Pancreas (tissue), 10 donors: ENCODE measurements around the gene MEGF11. TPM values are rescaled to one million over a fixed set of nuclear protein-coding genes. Genes with fewer than 3 reads are reported as not detected.

Source experiments
- ATAC-seq, 4 donors: fragments of 200-7000 bp; cut with Tn5 transposase; one replicate each; pipeline versions ENCODE4 v1.8.0 to v1.9.1; 2020; ENCODE audit warnings: mild to moderate bottlenecking in 4 of 4, moderate library complexity in 4 of 4
- DNase-seq, 6 donors: peaks; one replicate each; pipeline ENCODE4 v3.0.0-alpha.2; 2020
- FAIRE-seq: peaks from 2 replicates; lab custom pipeline; 2012; peaks lifted over from hg19 to GRCh38; lab: Jason Lieb, UNC
- H3K27ac ChIP-seq, 4 donors: fragments of 200-600 bp; sonication (generic); 1 replicate in 3 of 4; 2 replicates in 1 of 4; pipeline versions ENCODE4 v1.5.0 to v1.8.0; 2020
- H3K27me3 ChIP-seq, 4 donors: fragments of 200-600 bp; one replicate each; pipeline ENCODE4 v1.8.0; 2021
- H3K36me3 ChIP-seq, 3 donors: fragments of 200-600 bp; sonication (generic) in 1 of 3; one replicate each; pipeline versions ENCODE4 v1.5.0 to v1.8.0; 2020 to 2021
- H3K4me1 ChIP-seq, 3 donors: fragments of 200-600 bp; one replicate each; pipeline ENCODE4 v1.8.0; 2021
- H3K4me3 ChIP-seq, 4 donors: fragments of 200-600 bp; sonication (generic) in 2 of 4; one replicate each; pipeline versions ENCODE4 v1.5.0 to v1.8.0; 2020 to 2021
- H3K9me3 ChIP-seq, 4 donors: fragments of 200-600 bp; one replicate each; pipeline ENCODE4 v1.8.0; 2021
- WGBS, 2 donors: extraction: QIAGEN DNeasy Blood & Tissue Kit; methylation state at CpG; one replicate each; pipeline ENCODE4 v1.1.7; 2013; 5-methylcytosine and 5-hydroxymethylcytosine counted together
- intact Hi-C, 3 donors: fragments of 100-400 bp; cut with DNase I; formaldehyde crosslinking; loops; one replicate each; pipeline versions ENCODE4 v1.11.1 to v1.14.2; 2022
- polyA plus RNA-seq, 2 donors: library from polyadenylated mRNA; stranded (reverse); fragments of 200-250 nt; gene quantifications; one replicate each; pipeline ENCODE4 v1.2.3, GENCODE V29; 2013
- total RNA-seq, 6 donors: library from RNA; stranded (reverse); fragmentation: NEBNext Ultra II Directional in 4 of 6; extraction: Animal tissue kit (Norgen Biotek cat#: 25700) in 4 of 6; gene quantifications; one replicate each; pipeline versions ENCODE4 v1.2.1 to v1.2.4, GENCODE V29; 2021 to 2023
- TF ChIP-seq, protein P1 (sequence below), 4 donors: fragments of 200-600 bp; sonication (generic) in 3 of 4; IDR thresholded peaks; one replicate each; pipeline versions ENCODE4 v1.5.0 to v1.8.0; 2021; ENCODE audit warnings: antibody characterized with exemption in 4 of 4
- donor health status: healthy with polysubstance abuse.
- donor health status: DM: no; HTN: no; CAD: no; lungs with moderate emphysema.
- donor health status: DM: no; HTN: no; CAD: no.
- donor health status: control.
- donor health status: control.
- donor health status: Bipolar disorder and iron deficiency.
- donor health status: DM: yes; HTN: yes; CAD: no.
- donor health status: DM: no; HTN: no; CAD: no.
- donor health status: DM: no; HTN: no; CAD: no.
- donor health status: DM: yes; HTN: yes; CAD: no.

The MEGF11 gene
- total and polyA plus RNA-seq, 8 donors = 0.19 to 0.87 (median 0.37) TPM

GRCh38 chr15:66014635-66015182 is 238.8 kb downstream of the MEGF11 start:
- Histone ChIP-seq H3K4me1 (no peaks in the 10 kb centered on the region), H3K4me3 (no peak overlapping the region), H3K9me3 (no peaks in the 10 kb centered on the region), H3K27me3 (no peaks in the 10 kb centered on the region), H3K36me3 (no peaks in the 10 kb centered on the region), H3K27ac (no peak overlapping the region)
- DNase-seq = no peak
- intact Hi-C loops = no loop called here
- no peak for ATAC-seq
- WGBS, 2 donors = 79 to 84% methylated on average over 8 of the region's 8 CpGs
- no peak for FAIRE-seq
- TF ChIP-seq, protein P1, sequence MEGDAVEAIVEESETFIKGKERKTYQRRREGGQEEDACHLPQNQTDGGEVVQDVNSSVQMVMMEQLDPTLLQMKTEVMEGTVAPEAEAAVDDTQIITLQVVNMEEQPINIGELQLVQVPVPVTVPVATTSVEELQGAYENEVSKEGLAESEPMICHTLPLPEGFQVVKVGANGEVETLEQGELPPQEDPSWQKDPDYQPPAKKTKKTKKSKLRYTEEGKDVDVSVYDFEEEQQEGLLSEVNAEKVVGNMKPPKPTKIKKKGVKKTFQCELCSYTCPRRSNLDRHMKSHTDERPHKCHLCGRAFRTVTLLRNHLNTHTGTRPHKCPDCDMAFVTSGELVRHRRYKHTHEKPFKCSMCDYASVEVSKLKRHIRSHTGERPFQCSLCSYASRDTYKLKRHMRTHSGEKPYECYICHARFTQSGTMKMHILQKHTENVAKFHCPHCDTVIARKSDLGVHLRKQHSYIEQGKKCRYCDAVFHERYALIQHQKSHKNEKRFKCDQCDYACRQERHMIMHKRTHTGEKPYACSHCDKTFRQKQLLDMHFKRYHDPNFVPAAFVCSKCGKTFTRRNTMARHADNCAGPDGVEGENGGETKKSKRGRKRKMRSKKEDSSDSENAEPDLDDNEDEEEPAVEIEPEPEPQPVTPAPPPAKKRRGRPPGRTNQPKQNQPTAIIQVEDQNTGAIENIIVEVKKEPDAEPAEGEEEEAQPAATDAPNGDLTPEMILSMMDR (IDR thresholded peaks at IDR 0.05) = no peak

DNA sequence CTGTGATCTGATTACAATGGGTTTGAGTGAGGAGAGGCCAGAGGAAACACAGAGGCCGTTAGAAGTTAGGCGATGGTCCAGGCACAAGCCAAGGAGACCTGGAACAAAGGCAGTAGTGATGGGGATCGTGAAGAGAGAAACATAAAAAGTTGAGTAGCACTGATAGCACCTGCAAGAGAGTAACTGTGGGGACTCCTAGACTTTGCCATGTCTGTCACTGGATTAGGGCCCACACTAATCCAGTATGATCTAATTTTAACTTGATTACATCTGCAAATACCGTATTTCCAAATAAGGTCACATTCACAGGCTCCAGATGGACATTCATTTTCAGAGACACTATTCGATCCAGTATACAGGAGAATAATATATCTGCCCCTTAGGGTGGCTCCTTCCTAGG is 239.5 kb downstream of the MEGF11 start:
- Histone ChIP-seq H3K4me3 (no peak overlapping the region), H3K27me3 (no peaks in the 10 kb centered on the region), H3K9me3 (no peaks in the 10 kb centered on the region), H3K4me1 (no peaks in the 10 kb centered on the region), H3K27ac (no peak overlapping the region), H3K36me3 (no peaks in the 10 kb centered on the region)
- DNase-seq (no peak), FAIRE-seq (no peak), ATAC-seq (no peak)
- intact Hi-C loops = no loop called here
- WGBS, 2 donors = 79 to 81% methylated on average over 5 of the region's 5 CpGs
- TF ChIP-seq, protein P1 (IDR thresholded peaks at IDR 0.05) = no peak

DNA sequence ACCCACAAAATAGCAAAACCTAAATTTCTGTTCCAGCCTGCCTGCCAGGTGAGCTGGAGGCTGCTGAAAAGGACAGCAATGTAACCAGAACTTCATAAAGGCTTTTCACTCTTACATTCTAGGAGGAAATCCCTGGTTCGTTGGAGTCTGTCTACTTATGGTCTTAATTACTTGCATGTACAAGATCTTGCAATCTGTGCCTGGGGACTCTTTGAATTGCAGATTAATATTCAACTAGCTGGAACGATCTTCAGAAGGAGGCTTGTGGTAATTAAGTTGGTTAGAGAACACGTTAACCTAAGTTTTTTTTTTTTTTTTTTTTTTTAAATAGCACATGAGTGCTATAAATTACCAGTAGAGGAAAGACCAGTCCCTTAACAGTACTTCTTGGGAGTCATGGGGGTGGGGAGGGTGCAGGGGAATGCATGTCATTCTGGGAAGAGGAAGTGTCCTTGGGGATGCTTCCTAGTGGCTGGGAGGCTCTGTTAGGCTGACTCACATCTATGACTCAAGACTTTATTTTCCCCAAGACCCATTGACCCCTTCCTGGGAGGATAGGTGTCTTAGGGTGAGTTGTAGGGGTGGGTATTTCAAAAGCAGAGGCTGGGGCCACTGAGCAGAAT is 244.5 kb downstream of the MEGF11 start:
- no peaks in the 10 kb centered on the region for H3K27me3 ChIP-seq
- H3K4me3 ChIP-seq = no peak overlapping the region
- DNase-seq (no peak), ATAC-seq (peak in 1 of 4 donors; percentile 43), FAIRE-seq (no peak)
- no peak overlapping the region for H3K27ac ChIP-seq
- intact Hi-C loops = no loop called here
- WGBS, 2 donors = 16 to 20% methylated on average over 3 of the region's 3 CpGs
- no peaks in the 10 kb centered on the region for H3K9me3 ChIP-seq
- TF ChIP-seq, protein P1 (IDR thresholded peaks at IDR 0.05) = no peak
- H3K4me1 ChIP-seq = no peaks in the 10 kb centered on the region
- no peaks in the 10 kb centered on the region for H3K36me3 ChIP-seq

DNA sequence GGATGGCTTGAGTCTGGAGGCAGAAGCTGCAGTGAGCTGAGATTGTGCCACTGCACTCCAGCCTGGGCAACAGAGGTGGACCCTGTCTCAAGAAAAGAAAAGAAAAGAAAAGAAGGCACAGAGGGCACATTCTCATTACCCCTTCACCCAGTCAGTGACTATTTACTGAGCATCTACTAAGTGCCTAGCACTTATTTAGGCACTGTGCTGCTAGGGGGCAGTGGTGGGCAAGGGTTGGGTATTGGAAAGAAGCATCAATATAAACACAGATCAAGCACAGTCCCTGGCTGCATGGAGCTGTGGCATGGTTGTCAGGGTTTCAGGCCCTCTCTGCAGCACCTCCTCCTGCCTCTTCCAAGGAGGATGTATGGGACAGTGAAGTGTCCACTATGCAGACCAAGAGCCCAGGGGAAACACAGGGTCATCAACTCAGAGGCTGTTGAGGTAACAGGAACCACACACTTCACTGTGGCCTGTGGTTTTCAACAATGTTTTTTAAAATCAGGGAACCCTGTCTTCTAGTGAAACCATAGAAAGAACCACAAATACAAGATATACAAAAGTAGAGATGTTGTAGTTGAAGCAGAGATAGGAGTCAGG is 245.8 kb downstream of the MEGF11 start:
- Histone ChIP-seq H3K27me3 (no peaks in the 10 kb centered on the region), H3K4me3 (no peak overlapping the region), H3K9me3 (no peaks in the 10 kb centered on the region), H3K4me1 (no peaks in the 10 kb centered on the region), H3K27ac (no peak overlapping the region), H3K36me3 (no peaks in the 10 kb centered on the region)
- FAIRE-seq (no peak), DNase-seq (no peak), ATAC-seq (no peak)
- TF ChIP-seq, protein P1 (IDR thresholded peaks at IDR 0.05) = no peak
- intact Hi-C loops = no loop called here

DNA sequence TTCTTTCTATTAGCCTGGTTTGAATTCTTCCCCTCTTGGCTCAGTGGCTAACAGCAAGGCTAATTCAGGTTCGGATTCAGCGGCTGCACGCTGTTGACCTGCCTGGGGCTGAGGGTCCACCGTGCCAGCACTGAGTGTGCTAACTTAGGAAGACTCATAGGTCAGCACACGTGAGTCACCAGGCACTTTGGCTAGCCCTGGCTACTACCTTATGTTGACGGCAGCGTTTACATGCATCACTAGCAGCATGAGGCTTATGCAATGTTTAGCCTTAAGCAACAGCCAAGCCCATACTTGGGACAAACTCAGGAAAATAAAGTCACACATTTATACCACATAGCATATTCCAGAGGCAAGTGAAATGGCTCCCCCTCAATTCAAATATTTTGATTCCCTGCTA is 246.6 kb downstream of the MEGF11 start:
- Histone ChIP-seq H3K36me3 (no peaks in the 10 kb centered on the region), H3K9me3 (no peaks in the 10 kb centered on the region), H3K27me3 (no peaks in the 10 kb centered on the region), H3K4me3 (no peak overlapping the region), H3K4me1 (no peaks in the 10 kb centered on the region), H3K27ac (no peak overlapping the region)
- FAIRE-seq (no peak), DNase-seq (no peak), ATAC-seq (no peak)
- intact Hi-C loops = no loop called here
- TF ChIP-seq, protein P1 (IDR thresholded peaks at IDR 0.05) = no peak
- 66 to 74% methylated on average over 7 of the region's 7 CpGs for WGBS, 2 donors
